IPS-18a (cell line): ENCODE data around the gene PRR22.
"Not testable (repeated sequence)": the region's sequence is repeated elsewhere in the genome, so short reads cannot be mapped to it uniquely, and the experiment has no call there.

Experiments used
- H3K27ac ChIP-seq: one replicate; pipeline ENCODE4 v1.5.1; 2013; ENCODE audit warnings: low read length
- H3K27me3 ChIP-seq: one replicate; pipeline ENCODE4 v1.6.1; 2013; ENCODE audit warnings: mild to moderate bottlenecking, low read length; ENCODE audit not compliant: control insufficient read depth, insufficient read depth
- H3K36me3 ChIP-seq: one replicate; pipeline ENCODE4 v1.6.1; 2013; ENCODE audit warnings: low read depth, low read length; ENCODE audit not compliant: control insufficient read depth
- H3K4me1 ChIP-seq: one replicate; pipeline ENCODE4 v1.6.1; 2013; ENCODE audit warnings: low read depth, low read length; ENCODE audit not compliant: control insufficient read depth
- H3K4me3 ChIP-seq: one replicate; pipeline ENCODE4 v1.5.1; 2013; ENCODE audit warnings: low read length
- H3K9ac ChIP-seq: one replicate; pipeline ENCODE4 v1.6.1; 2013; ENCODE audit warnings: mild to moderate bottlenecking, low read length, moderate library complexity
- H3K9me3 ChIP-seq: one replicate; pipeline ENCODE4 v1.6.1; 2013; ENCODE audit warnings: low read depth, low read length; ENCODE audit not compliant: control insufficient read depth

PRR22 gene

GRCh38 chr19:5786593-5787408 is 2.3 kb upstream of the PRR22 start:
- Histone ChIP-seq H3K36me3 (peaks cover 39% of the 10 kb centered on the region), H3K9ac (no peak overlapping the region), H3K4me3 (no peak overlapping the region), H3K9me3 (no peaks in the 10 kb centered on the region), H3K4me1 (no peaks in the 10 kb centered on the region), H3K27ac (no peak overlapping the region), H3K27me3 (no peaks in the 10 kb centered on the region)

GRCh38 chr19:5785423-5785822 is 877 bp upstream of the PRR22 start:
- Histone ChIP-seq H3K4me1 (no peaks in the 10 kb centered on the region), H3K27me3 (no peaks in the 10 kb centered on the region), H3K36me3 (peaks cover 39% of the 10 kb centered on the region), H3K9ac (no peak overlapping the region), H3K27ac (no peak overlapping the region), H3K9me3 (no peaks in the 10 kb centered on the region), H3K4me3 (no peak overlapping the region)

DNA sequence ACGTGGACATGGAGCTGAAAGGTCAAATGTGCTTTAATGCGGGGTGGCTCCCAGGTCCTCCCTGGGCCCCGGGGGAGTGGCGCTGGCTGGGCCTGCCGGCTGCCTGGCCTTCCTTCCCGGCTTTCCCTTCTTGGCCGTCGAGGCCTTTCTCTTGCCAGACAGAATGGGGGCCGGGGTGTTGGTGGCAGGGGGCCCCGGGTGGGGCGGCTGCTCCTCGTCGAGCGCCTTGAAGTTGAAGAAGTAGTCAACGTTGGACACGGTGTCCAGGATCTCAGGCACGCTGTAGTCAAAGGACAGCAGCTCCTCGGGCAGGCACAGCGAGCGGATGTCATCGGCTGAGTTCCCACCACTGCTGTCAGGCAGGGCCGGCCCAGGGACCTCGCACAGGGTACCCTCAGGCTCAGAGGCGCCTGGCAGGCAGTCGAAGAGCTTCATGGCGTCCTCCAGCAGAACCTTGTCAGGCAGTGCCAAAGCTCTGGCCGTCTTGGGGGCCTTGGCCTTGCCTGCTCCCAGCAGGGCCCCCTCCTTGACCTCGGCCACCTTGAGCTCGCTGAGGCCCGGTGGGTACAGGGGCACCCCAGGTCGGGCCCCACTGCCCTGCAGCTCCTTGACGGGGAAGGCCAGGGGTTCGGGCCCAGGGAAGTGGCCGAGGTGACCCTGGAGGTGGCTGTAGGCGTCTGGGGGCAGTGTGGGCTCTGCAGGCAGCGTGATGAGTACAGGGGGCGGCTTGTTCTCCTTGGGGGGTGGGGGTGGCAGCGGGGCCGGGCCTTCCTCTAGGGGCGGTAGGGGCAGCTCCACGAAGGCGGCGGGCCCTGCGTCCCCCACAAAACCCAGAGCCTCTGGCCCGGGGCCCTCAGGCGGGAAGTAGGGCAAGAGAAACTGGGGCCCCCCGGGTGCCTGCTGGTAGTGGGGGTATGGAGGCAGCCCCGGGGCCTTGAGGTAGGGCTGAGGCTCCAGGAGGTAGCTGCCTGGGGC is 1.3 kb downstream of the PRR22 start:
- H3K4me3 ChIP-seq: no peak overlapping the region
- H3K9me3 ChIP-seq: no peaks in the 10 kb centered on the region
- H3K4me1 ChIP-seq: no peaks in the 10 kb centered on the region
- H3K27me3 ChIP-seq: no peaks in the 10 kb centered on the region
- no peak overlapping the region for H3K27ac ChIP-seq
- peaks cover 35% of the 10 kb centered on the region for H3K36me3 ChIP-seq
- H3K9ac ChIP-seq: no peak overlapping the region

GRCh38 chr19:5782322-5782721 is 2.2 kb downstream of the PRR22 start:
- no peak overlapping the region for H3K27ac ChIP-seq
- H3K27me3 ChIP-seq: no peaks in the 10 kb centered on the region
- H3K36me3 ChIP-seq: peaks cover 26% of the 10 kb centered on the region
- H3K4me1 ChIP-seq: no peaks in the 10 kb centered on the region
- no peak overlapping the region for H3K9ac ChIP-seq
- no peak overlapping the region for H3K4me3 ChIP-seq
- H3K9me3 ChIP-seq: no peaks in the 10 kb centered on the region

DNA sequence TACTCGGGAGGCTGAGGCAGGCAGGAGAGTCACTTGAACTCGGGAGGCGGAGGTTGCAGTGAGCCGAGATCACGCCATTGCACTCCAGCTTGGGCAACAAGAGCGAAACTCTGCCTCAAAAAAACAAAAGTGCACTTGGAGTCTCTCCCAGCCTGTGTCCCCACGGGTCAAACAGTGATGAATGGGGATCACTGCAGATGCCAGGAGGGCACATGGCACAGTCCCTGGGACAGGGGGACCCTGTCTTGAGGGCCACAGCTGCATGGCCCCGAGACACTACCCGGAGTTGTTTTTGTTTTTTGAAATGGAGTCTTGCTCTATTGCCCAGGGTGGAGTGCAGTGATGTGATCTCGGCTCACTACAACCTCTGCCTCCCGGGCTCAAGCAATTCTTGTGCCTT is 3.6 kb downstream of the PRR22 start:
- not testable (repeated sequence) for H3K4me1 ChIP-seq, H3K27ac ChIP-seq, H3K9me3 ChIP-seq, H3K9ac ChIP-seq, H3K4me3 ChIP-seq, H3K27me3 ChIP-seq
- peaks cover 15% of the 10 kb centered on the region for H3K36me3 ChIP-seq

- Histone ChIP-seq H3K4me3 (no peak overlapping the region), H3K9ac (no peak overlapping the region), H3K27me3 (no peaks in the 10 kb centered on the region), H3K27ac (no peak overlapping the region), H3K36me3 (no peaks in the 10 kb centered on the region), H3K9me3 (no peaks in the 10 kb centered on the region), H3K4me1 (no peaks in the 10 kb centered on the region)
Observed at GRCh38 chr19:5778402-5778801, 6.1 kb downstream of the PRR22 start.

DNA sequence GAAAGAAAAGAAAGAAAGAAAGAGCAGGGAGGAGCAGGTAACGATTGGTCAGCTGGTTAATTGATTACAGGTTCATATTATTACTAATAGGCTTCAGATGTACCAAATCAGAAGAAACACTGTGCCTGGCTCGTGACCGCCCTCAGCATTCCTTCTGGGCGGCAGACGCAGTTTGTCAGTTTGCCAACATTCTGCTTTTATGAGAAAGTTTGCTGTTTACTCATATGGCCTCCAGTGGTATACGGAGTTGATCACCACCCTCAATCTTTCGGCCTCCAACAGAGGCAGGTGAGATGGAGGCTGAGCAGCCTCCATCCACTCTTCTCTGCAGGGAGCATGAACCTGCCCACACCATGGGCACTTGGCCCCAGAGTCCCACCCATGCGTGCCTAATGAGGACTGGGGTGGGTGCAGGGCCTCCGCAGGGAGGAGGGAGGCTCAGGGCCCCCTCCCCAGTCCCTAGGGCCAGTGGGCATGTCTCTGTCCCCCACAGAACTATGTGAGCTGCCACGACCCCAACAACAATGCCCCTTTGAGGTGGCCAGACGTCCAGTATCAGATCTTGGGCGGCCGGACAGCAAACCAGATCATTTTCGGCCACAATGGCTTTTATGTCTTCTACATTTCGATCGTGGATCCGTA is 8.8 kb downstream of the PRR22 start:
- no peak overlapping the region for H3K9ac ChIP-seq
- no peak overlapping the region for H3K27ac ChIP-seq
- no peak overlapping the region for H3K4me3 ChIP-seq
- no peaks in the 10 kb centered on the region for H3K36me3 ChIP-seq
- no peaks in the 10 kb centered on the region for H3K4me1 ChIP-seq
- no peaks in the 10 kb centered on the region for H3K27me3 ChIP-seq
- no peaks in the 10 kb centered on the region for H3K9me3 ChIP-seq

DNA sequence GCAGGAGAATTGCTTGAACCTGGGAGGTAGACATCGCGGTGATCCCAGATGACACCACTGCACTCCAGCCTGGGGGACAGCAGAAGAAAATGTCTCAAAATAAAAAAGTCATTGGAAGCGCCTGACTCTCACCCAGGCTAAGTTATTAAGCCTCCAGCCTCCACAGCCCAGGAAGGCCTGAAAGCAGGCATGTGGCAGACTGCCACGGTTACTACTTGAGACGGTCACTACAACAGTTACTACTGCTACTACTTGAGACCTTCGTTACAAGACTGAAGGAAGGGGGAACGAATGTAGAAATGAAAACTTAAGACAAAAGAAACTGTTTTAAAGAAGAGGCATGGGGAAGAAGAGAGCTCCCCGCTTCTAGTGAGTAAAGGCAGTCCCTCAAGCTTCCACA is 9.6 kb downstream of the PRR22 start:
- H3K27ac ChIP-seq: no peak overlapping the region
- no peak overlapping the region for H3K4me3 ChIP-seq
- no peaks in the 10 kb centered on the region for H3K9me3 ChIP-seq
- H3K9ac ChIP-seq: no peak overlapping the region
- H3K4me1 ChIP-seq: no peaks in the 10 kb centered on the region
- H3K36me3 ChIP-seq: no peaks in the 10 kb centered on the region
- H3K27me3 ChIP-seq: no peaks in the 10 kb centered on the region

GRCh38 chr19:5773276-5773675 is 11.3 kb downstream of the PRR22 start:
- no peaks in the 10 kb centered on the region for H3K9me3 ChIP-seq
- H3K4me1 ChIP-seq: no peaks in the 10 kb centered on the region
- H3K4me3 ChIP-seq: no peak overlapping the region
- peak overlapping the region; percentile 38 for H3K9ac ChIP-seq
- no peaks in the 10 kb centered on the region for H3K36me3 ChIP-seq
- H3K27me3 ChIP-seq: no peaks in the 10 kb centered on the region
- peak overlapping the region; percentile 45 for H3K27ac ChIP-seq

DNA sequence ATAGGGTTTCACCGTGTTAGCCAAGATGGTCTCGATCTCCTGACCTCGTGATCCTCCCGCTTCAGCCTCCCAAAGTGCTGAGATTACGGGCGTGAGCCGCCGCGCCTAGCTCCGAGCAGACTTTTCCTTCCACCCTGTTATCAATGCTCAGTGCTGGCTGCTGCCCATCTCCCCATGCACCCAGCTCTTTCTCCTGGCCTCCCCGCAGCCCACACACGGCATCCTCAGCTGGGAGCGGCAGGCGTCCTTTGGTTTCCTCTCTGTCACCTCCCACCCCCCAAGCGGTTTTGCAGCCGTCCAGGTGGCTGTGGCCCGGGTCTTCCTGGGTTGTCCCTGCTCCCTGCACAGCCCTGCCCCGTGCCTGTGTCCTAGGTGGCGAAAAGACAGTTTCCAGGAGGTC is 12.1 kb downstream of the PRR22 start:
- H3K27ac ChIP-seq: no peak overlapping the region
- H3K4me3 ChIP-seq: no peak overlapping the region
- no peaks in the 10 kb centered on the region for H3K4me1 ChIP-seq
- no peaks in the 10 kb centered on the region for H3K36me3 ChIP-seq
- no peaks in the 10 kb centered on the region for H3K9me3 ChIP-seq
- no peaks in the 10 kb centered on the region for H3K27me3 ChIP-seq
- H3K9ac ChIP-seq: no peak overlapping the region

- no peak overlapping the region for H3K9ac ChIP-seq
- H3K36me3 ChIP-seq: no peaks in the 10 kb centered on the region
- no peaks in the 10 kb centered on the region for H3K4me1 ChIP-seq
- no peak overlapping the region for H3K27ac ChIP-seq
- H3K9me3 ChIP-seq: no peaks in the 10 kb centered on the region
- H3K27me3 ChIP-seq: no peaks in the 10 kb centered on the region
- no peak overlapping the region for H3K4me3 ChIP-seq
Observed at GRCh38 chr19:5767949-5768348, 16.6 kb downstream of the PRR22 start.
